ENCODE results near the gene ACTN1.

DNA sequence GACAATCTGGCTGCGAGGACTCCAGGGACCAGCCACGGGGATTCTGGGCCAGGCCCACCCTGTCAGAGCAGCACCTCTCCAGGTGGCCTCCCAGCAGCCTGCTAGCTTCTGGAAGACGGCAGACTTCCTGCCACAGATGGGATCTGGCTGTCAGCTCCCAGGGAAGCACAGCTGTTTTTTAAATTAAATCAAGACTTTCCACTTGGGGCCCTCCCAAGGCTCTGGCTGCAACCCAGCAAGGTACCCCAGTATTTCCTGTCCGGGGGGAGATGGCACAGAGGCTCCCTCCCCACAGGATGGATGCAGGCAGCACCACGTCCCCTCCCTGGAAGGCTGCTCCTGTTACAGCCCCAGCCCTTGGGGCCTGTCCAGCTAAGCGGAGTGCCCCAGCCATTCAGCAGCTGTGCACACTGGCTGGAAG is 56.9 kb downstream of the ACTN1 start:
- TF ChIP-seq CTCF (IDR thresholded peaks at IDR 0.05) (no peak), EP300 (IDR thresholded peaks at IDR 0.05) (no peak), POLR2A (IDR thresholded peaks at IDR 0.05; ENCODE audit: low read depth) (no peak)

Measured in esophagus muscularis mucosa (tissue), 4 donors.